ENCODE data around the gene PPARD. TPM values are rescaled to one million over a fixed set of nuclear protein-coding genes. Genes with fewer than 3 reads are reported as not detected.

The PPARD gene
- total and polyA plus RNA-seq, 2 of the 13 experiments (the other 11 are each of a cell fraction or from before 2014, with no cell fraction given), result 6.1 to 13.3 TPM

DNA sequence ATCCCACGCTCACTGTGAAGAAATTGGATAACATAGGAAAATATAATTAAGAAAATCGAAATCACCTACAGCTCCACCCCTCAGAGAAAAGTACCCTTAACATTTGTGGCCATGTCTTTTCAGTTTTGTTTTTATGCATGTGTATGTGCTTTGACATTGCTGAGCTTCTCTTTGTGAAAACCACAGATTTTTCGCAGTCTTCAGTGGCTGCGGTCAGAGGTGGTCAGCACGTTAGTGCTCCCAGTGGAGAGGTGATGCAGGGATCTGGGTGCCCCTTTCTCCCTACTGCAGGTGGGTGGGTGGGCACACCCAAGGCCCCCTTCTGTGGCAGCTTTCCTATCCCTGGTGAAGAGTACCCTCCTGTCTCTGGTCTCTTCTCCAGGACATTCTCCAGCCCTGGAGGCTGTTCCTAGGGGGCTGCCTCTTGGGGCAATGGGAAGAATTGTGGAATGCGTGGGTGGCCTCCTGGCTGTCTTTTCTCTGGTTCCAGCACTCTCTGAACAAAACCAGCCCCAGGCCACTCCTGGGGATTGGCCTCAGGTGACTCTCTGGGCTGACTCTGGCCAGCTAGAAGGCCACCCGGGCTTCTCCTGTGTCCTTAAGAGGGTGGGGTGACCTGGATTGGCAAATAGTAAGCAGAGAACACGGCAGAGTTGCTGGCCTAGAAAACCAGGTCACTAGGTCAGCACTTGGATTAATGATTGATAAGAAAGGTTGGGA, 59.9 kb downstream of the PPARD start (continued):
- no peak for TF ChIP-seq IRF2 (CRISPR knock-in tag; IDR thresholded peaks at IDR 0.05)
- TF ChIP-seq SRY (CRISPR knock-in tag; IDR thresholded peaks at IDR 0.05), result peak; percentile 55; the same call in 1 of the 2 replicates
- TF ChIP-seq, protein P1, sequence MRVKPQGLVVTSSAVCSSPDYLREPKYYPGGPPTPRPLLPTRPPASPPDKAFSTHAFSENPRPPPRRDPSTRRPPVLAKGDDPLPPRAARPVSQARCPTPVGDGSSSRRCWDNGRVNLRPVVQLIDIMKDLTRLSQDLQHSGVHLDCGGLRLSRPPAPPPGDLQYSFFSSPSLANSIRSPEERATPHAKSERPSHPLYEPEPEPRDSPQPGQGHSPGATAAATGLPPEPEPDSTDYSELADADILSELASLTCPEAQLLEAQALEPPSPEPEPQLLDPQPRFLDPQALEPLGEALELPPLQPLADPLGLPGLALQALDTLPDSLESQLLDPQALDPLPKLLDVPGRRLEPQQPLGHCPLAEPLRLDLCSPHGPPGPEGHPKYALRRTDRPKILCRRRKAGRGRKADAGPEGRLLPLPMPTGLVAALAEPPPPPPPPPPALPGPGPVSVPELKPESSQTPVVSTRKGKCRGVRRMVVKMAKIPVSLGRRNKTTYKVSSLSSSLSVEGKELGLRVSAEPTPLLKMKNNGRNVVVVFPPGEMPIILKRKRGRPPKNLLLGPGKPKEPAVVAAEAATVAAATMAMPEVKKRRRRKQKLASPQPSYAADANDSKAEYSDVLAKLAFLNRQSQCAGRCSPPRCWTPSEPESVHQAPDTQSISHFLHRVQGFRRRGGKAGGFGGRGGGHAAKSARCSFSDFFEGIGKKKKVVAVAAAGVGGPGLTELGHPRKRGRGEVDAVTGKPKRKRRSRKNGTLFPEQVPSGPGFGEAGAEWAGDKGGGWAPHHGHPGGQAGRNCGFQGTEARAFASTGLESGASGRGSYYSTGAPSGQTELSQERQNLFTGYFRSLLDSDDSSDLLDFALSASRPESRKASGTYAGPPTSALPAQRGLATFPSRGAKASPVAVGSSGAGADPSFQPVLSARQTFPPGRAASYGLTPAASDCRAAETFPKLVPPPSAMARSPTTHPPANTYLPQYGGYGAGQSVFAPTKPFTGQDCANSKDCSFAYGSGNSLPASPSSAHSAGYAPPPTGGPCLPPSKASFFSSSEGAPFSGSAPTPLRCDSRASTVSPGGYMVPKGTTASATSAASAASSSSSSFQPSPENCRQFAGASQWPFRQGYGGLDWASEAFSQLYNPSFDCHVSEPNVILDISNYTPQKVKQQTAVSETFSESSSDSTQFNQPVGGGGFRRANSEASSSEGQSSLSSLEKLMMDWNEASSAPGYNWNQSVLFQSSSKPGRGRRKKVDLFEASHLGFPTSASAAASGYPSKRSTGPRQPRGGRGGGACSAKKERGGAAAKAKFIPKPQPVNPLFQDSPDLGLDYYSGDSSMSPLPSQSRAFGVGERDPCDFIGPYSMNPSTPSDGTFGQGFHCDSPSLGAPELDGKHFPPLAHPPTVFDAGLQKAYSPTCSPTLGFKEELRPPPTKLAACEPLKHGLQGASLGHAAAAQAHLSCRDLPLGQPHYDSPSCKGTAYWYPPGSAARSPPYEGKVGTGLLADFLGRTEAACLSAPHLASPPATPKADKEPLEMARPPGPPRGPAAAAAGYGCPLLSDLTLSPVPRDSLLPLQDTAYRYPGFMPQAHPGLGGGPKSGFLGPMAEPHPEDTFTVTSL (CRISPR knock-in tag; IDR thresholded peaks at IDR 0.05; ENCODE audit: borderline replicate concordance), result peak; percentile 17; the same call in 1 of the 2 replicates
- TF ChIP-seq, protein P2, sequence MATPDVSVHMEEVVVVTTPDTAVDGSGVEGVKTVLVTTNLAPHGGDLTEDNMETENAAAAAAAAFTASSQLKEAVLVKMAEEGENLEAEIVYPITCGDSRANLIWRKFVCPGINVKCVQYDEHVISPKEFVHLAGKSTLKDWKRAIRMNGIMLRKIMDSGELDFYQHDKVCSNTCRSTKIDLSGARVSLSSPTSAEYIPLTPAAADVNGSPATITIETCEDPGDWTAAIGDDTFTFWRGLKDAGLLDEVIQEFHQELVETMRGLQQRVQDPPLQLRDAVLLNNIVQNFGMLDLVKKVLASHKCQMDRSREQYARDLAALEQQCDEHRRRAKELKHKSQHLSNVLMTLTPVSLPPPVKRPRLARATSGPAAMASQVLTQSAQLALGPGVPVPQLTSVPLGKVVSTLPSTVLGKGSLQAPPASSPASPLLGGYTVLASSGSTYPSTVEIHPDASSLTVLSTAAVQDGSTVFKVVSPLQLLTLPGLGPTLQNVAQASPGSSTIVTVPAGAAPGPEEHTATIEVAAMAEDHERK (CRISPR knock-in tag; IDR thresholded peaks at IDR 0.05; ENCODE audit: low read depth), result no peak
- TF ChIP-seq MYNN (CRISPR knock-in tag; IDR thresholded peaks at IDR 0.05; ENCODE audit: low read depth), result no peak
- TF ChIP-seq ZNF34 (CRISPR knock-in tag; IDR thresholded peaks at IDR 0.05; ENCODE audit: borderline replicate concordance), result no peak
- TF ChIP-seq TBX2 (CRISPR knock-in tag; IDR thresholded peaks at IDR 0.05; ENCODE audit: borderline replicate concordance), result peak; percentile 71; the same call in 1 of the 2 replicates
- TF ChIP-seq POLR2AphosphoS5 (IDR thresholded peaks at IDR 0.05; ENCODE audit: low read depth, low read length), result no peak
- TF ChIP-seq, protein P3, sequence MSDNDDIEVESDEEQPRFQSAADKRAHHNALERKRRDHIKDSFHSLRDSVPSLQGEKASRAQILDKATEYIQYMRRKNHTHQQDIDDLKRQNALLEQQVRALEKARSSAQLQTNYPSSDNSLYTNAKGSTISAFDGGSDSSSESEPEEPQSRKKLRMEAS (IDR thresholded peaks at IDR 0.05), result peak; percentile 64; the same call in 1 of the 2 replicates
- TF ChIP-seq, protein P4, sequence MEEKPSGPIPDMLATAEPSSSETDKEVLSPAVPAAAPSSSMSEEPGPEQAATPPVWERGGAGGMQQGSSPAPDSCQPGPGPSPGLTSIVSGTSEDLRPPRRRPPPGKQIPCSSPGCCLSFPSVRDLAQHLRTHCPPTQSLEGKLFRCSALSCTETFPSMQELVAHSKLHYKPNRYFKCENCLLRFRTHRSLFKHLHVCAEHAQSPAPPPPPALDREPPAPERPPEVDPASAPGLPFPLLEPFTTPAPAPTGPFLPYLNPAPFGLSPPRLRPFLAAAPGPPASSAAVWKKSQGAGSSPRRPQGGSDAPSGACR (CRISPR knock-in tag; IDR thresholded peaks at IDR 0.05), result no peak
- TF ChIP-seq, protein P5, sequence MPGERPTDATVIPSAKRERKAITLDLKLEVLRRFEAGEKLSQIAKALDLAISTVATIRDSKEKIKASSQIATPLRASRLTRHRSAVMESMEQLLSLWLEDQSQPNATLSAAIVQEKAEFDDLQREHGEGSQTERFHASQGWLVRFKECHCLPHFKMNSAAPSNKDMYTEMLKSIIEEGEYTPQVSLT (CRISPR knock-in tag; IDR thresholded peaks at IDR 0.05; ENCODE audit: borderline replicate concordance, low read depth), result no peak
- TF ChIP-seq, protein P6, sequence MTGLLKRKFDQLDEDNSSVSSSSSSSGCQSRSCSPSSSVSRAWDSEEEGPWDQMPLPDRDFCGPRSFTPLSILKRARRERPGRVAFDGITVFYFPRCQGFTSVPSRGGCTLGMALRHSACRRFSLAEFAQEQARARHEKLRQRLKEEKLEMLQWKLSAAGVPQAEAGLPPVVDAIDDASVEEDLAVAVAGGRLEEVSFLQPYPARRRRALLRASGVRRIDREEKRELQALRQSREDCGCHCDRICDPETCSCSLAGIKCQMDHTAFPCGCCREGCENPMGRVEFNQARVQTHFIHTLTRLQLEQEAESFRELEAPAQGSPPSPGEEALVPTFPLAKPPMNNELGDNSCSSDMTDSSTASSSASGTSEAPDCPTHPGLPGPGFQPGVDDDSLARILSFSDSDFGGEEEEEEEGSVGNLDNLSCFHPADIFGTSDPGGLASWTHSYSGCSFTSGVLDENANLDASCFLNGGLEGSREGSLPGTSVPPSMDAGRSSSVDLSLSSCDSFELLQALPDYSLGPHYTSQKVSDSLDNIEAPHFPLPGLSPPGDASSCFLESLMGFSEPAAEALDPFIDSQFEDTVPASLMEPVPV (CRISPR knock-in tag; IDR thresholded peaks at IDR 0.05), result peak; percentile 55; the same call in 1 of the 2 replicates
- peak; percentile 64; the same call in 1 of the 2 replicates for TF ChIP-seq ZNF614 (CRISPR knock-in tag; IDR thresholded peaks at IDR 0.05; ENCODE audit: borderline replicate concordance)
- TF ChIP-seq CCAR2 (optimal IDR thresholded peaks at IDR 0.05; ENCODE audit: low read depth, low read length), result no peak
- TF ChIP-seq HMGA1 (CRISPR knock-in tag; conservative IDR thresholded peaks at IDR 0.05), result no peak
- no peak for TF ChIP-seq ZNF567 (CRISPR knock-in tag; IDR thresholded peaks at IDR 0.05; ENCODE audit: borderline replicate concordance)
- no peak for TF ChIP-seq TBP (CRISPR knock-in tag; IDR thresholded peaks at IDR 0.05)
- TF ChIP-seq ZNF816 (CRISPR knock-in tag; IDR thresholded peaks at IDR 0.05; ENCODE audit: borderline replicate concordance), result no peak
- no peak for TF ChIP-seq ZNF326 (CRISPR knock-in tag; IDR thresholded peaks at IDR 0.05; ENCODE audit: borderline replicate concordance)

Measured in HepG2 (cell line).